Erythroblast (primary cell): ENCODE results near the gene FAU.

ENCODE experiments used
- GATA1 ChIP-seq: IDR thresholded peaks from 2 replicates; pipeline ENCODE4 v1.6.1; 2011; ENCODE audit warnings: low read depth, mild to moderate bottlenecking, control low read depth, low read length, moderate library complexity
- POLR2A ChIP-seq: IDR thresholded peaks from 2 replicates; pipeline ENCODE4 v1.6.1; 2011; ENCODE audit warnings: mild to moderate bottlenecking, low read length

- no peak for TF ChIP-seq POLR2A
- no peak for TF ChIP-seq GATA1
Observed at GRCh38 chr11:65078786-65079342, 43.1 kb downstream of the FAU start.
